Measurements from ENCODE around the gene RPP30.

The RPP30 gene

DNA sequence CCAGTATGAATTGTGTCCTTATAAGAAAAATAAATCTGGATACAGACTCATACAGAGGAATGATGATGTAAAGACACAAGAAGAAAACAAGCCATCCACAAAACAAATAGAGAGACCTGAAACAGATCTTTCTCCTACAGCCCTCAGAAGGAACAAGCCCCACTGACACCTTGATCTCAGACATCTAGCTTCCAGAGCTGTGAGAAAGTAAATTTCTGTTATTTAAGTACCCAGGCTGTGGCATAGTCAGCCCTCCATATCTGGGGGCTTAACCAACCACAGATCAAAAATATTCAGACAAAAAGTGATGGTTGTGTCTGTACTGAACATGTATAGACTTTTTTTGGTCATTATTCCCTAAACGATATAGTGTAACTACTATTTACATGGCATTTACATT is 73.0 kb downstream of the RPP30 start:
- Histone ChIP-seq H3K4me1 (ENCODE audit: low read length) (0 out of 2 replicates have a peak, but pooled peaks cover 4% of the 10 kb centered on the region), H3K4me3 (ENCODE audit: low read length) (no peak overlapping the region), H3K79me2 (ENCODE audit: low read length) (no peaks in the 10 kb centered on the region), H3F3A (ENCODE audit: insufficient read depth, low read length) (no peaks in the 10 kb centered on the region), H2AFZ (ENCODE audit: low read length) (no peak overlapping the region), H4K20me1 (ENCODE audit: insufficient read depth, low read length) (no peaks in the 10 kb centered on the region), H3K4me2 (ENCODE audit: low read depth, low read length) (no peak overlapping the region), H3K9me3 (replicated peaks; ENCODE audit: insufficient read depth, low read length) (no peaks in the 10 kb centered on the region), H3K27ac (ENCODE audit: low read length) (no peak overlapping the region), H3K9ac (ENCODE audit: low read length) (no peak overlapping the region), H3K36me3 (replicated peaks; ENCODE audit: insufficient read depth, low read length) (no peaks in the 10 kb centered on the region), H3K27me3 (replicated peaks; ENCODE audit: insufficient read depth, low read length) (no peaks in the 10 kb centered on the region), H3K9me2 (replicated peaks; ENCODE audit: insufficient read depth, low read length) (no peaks in the 10 kb centered on the region)
- no peak for DNase-seq
- TF ChIP-seq EZH2phosphoT487 (IDR thresholded peaks at IDR 0.05; ENCODE audit: low read length) (no peak), EZH2 (optimal IDR thresholded peaks at IDR 0.05; ENCODE audit: low read depth, low read length) (no peak)
- TF ChIP-seq, protein P1, sequence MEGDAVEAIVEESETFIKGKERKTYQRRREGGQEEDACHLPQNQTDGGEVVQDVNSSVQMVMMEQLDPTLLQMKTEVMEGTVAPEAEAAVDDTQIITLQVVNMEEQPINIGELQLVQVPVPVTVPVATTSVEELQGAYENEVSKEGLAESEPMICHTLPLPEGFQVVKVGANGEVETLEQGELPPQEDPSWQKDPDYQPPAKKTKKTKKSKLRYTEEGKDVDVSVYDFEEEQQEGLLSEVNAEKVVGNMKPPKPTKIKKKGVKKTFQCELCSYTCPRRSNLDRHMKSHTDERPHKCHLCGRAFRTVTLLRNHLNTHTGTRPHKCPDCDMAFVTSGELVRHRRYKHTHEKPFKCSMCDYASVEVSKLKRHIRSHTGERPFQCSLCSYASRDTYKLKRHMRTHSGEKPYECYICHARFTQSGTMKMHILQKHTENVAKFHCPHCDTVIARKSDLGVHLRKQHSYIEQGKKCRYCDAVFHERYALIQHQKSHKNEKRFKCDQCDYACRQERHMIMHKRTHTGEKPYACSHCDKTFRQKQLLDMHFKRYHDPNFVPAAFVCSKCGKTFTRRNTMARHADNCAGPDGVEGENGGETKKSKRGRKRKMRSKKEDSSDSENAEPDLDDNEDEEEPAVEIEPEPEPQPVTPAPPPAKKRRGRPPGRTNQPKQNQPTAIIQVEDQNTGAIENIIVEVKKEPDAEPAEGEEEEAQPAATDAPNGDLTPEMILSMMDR (IDR thresholded peaks at IDR 0.05; ENCODE audit: low read length) = no peak

DNA sequence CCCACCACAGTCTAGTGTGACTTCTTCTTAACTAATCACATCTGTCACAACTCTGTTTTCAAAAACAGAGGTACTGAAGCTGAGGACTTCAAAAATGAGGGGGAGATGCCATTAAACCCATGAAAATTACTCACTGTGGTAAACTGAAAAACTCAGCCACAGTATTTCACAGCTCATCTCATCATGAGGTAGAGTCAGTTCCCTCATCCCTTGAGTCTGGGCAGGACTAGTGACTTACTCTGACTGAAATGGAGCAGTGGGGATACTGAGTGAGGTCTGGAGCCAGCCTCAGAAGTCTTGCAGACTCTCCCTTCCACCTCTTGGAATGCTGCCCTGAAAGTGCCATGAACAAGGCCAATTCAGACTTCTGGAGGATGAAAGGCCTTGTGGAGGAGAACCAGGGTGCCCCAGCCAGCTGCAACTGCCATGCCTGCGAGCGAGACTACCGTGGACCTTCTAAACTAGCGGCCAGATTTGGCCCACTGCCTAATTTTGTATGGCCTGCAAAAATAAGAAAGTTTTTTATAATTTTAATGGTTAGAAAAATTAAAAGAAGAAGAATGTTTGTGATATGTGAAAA is 73.8 kb downstream of the RPP30 start:
- H3K4me2 ChIP-seq (ENCODE audit: low read depth, low read length) = no peak overlapping the region
- TF ChIP-seq EZH2phosphoT487 (IDR thresholded peaks at IDR 0.05; ENCODE audit: low read length) (no peak), EZH2 (optimal IDR thresholded peaks at IDR 0.05; ENCODE audit: low read depth, low read length) (no peak)
- TF ChIP-seq, protein P1 (IDR thresholded peaks at IDR 0.05; ENCODE audit: low read length) = no peak
- no peaks in the 10 kb centered on the region for H3K36me3 ChIP-seq (replicated peaks; ENCODE audit: insufficient read depth, low read length)
- H3K4me1 ChIP-seq (ENCODE audit: low read length) = 0 out of 2 replicates have a peak, but pooled peaks cover 4% of the 10 kb centered on the region
- H4K20me1 ChIP-seq (ENCODE audit: insufficient read depth, low read length) = no peaks in the 10 kb centered on the region
- H3F3A ChIP-seq (ENCODE audit: insufficient read depth, low read length) = no peaks in the 10 kb centered on the region
- no peak overlapping the region for H3K4me3 ChIP-seq (ENCODE audit: low read length)
- H3K9ac ChIP-seq (ENCODE audit: low read length) = no peak overlapping the region
- no peaks in the 10 kb centered on the region for H3K27me3 ChIP-seq (replicated peaks; ENCODE audit: insufficient read depth, low read length)
- no peaks in the 10 kb centered on the region for H3K79me2 ChIP-seq (ENCODE audit: low read length)
- H3K9me2 ChIP-seq (replicated peaks; ENCODE audit: insufficient read depth, low read length) = no peaks in the 10 kb centered on the region
- H2AFZ ChIP-seq (ENCODE audit: low read length) = no peak overlapping the region
- DNase-seq = no peak
- no peak overlapping the region for H3K27ac ChIP-seq (ENCODE audit: low read length)
- H3K9me3 ChIP-seq (replicated peaks; ENCODE audit: insufficient read depth, low read length) = no peaks in the 10 kb centered on the region

DNA sequence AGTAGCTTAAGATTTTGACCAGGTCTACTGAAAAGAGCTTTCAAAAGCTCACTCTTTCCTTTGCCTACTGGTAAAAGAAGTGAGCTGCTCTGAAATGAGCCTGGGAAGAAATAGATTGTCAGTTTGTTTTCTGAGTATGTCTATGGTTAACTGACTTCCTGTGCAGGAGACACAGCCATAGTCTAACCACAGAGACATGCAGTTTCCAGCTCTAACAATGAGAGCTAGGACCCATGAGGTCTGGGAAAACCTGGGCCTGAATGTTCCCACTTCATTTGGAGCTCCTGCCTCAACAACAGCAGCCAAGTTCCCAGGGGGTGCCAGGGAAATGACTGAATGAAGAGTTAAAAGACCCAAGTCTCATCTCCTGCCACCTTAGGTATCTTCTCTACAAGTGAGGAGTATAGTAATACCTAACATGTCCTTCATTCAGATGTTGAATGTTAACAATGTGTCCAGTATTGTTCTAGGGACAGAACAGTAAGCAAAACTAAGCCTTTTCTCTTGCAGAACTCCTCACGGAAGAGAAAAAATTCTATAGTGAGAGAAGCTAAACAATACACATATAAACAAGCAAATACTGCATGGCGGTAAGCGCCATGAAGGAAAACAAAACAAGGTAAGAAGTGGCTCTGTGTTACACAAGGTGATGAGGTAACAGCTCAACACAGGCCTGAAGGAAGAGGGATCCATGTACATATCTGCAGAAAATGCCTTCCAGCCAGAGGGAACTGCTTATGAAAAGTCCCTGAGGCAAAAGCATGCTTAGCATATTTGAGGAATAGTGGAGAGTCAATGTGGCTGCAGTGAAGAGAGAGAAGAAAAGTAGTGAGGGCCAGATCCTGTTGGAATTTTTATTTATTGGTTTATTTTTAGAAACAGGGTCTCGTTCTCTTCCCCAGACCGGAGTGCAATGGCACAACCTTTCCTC is 75.5 kb downstream of the RPP30 start:
- Histone ChIP-seq H4K20me1 (ENCODE audit: insufficient read depth, low read length) (no peaks in the 10 kb centered on the region), H3K4me1 (ENCODE audit: low read length) (0 out of 2 replicates have a peak, but pooled peaks cover 4% of the 10 kb centered on the region), H2AFZ (ENCODE audit: low read length) (no peak overlapping the region), H3K4me2 (ENCODE audit: low read depth, low read length) (no peak overlapping the region), H3K36me3 (replicated peaks; ENCODE audit: insufficient read depth, low read length) (no peaks in the 10 kb centered on the region), H3F3A (ENCODE audit: insufficient read depth, low read length) (no peaks in the 10 kb centered on the region), H3K9me3 (replicated peaks; ENCODE audit: insufficient read depth, low read length) (no peaks in the 10 kb centered on the region), H3K9ac (ENCODE audit: low read length) (no peak overlapping the region), H3K27me3 (replicated peaks; ENCODE audit: insufficient read depth, low read length) (no peaks in the 10 kb centered on the region), H3K79me2 (ENCODE audit: low read length) (no peaks in the 10 kb centered on the region), H3K27ac (ENCODE audit: low read length) (no peak overlapping the region), H3K9me2 (replicated peaks; ENCODE audit: insufficient read depth, low read length) (no peaks in the 10 kb centered on the region), H3K4me3 (ENCODE audit: low read length) (no peak overlapping the region)
- DNase-seq = peak; percentile 16
- TF ChIP-seq EZH2phosphoT487 (IDR thresholded peaks at IDR 0.05; ENCODE audit: low read length) (no peak), EZH2 (optimal IDR thresholded peaks at IDR 0.05; ENCODE audit: low read depth, low read length) (no peak)
- TF ChIP-seq, protein P1 (IDR thresholded peaks at IDR 0.05; ENCODE audit: low read length) = no peak
